H9 (cell line): Measurements from ENCODE around the gene SNRPB2. TPM values are rescaled to one million over a fixed set of nuclear protein-coding genes. Genes with fewer than 3 reads are reported as not detected.

Source experiments
- DNase-seq: peaks from one replicate; pipeline ENCODE4 v3.0.0-alpha.2; 2017
- H2AFZ ChIP-seq: one replicate; pipeline ENCODE4 v1.6.1; 2013; ENCODE audit warnings: mild to moderate bottlenecking, low read length, control low read depth, moderate library complexity
- H2AK5ac ChIP-seq: 2 replicates; pipeline ENCODE4 v1.6.1; 2013; ENCODE audit warnings: low read length, control low read depth, mixed read lengths; ENCODE audit not compliant: insufficient read length
- H2BK120ac ChIP-seq: one replicate; pipeline ENCODE4 v1.6.1; 2013; ENCODE audit warnings: low read depth, mild to moderate bottlenecking, low read length, control low read depth, inconsistent platforms; ENCODE audit not compliant: poor library complexity, severe bottlenecking
- H2BK12ac ChIP-seq: 2 replicates; pipeline ENCODE4 v1.6.1; 2013; ENCODE audit warnings: low read length, control low read depth, mixed read lengths, low read depth; ENCODE audit not compliant: insufficient read length
- H2BK15ac ChIP-seq: 2 replicates; pipeline ENCODE4 v1.6.1; 2013; ENCODE audit warnings: low read depth, low read length, control low read depth
- H2BK20ac ChIP-seq: one replicate; pipeline ENCODE4 v1.6.1; 2013; ENCODE audit warnings: low read depth, mild to moderate bottlenecking, low read length, control low read depth, inconsistent platforms; ENCODE audit not compliant: poor library complexity, severe bottlenecking
- H2BK5ac ChIP-seq: 2 replicates; pipeline ENCODE4 v1.6.1; 2013; ENCODE audit warnings: low read length, control low read depth, mixed read lengths; ENCODE audit not compliant: insufficient read length
- H3K14ac ChIP-seq: 2 replicates; pipeline ENCODE4 v1.6.1; 2013; ENCODE audit warnings: low read length, control low read depth; ENCODE audit not compliant: insufficient read depth
- H3K18ac ChIP-seq: 2 replicates; pipeline ENCODE4 v1.6.1; 2013; ENCODE audit warnings: low read depth, mild to moderate bottlenecking, mixed read lengths, low read length, control low read depth; ENCODE audit not compliant: insufficient read length
- H3K23ac ChIP-seq: 2 replicates; pipeline ENCODE4 v1.6.1; 2013; ENCODE audit warnings: low read length, control low read depth, mixed read lengths, low read depth; ENCODE audit not compliant: insufficient read length
- H3K23me2 ChIP-seq: 2 replicates; pipeline ENCODE4 v1.6.1; 2013; ENCODE audit warnings: low read depth, mild to moderate bottlenecking, mixed read lengths, low read length, control low read depth; ENCODE audit not compliant: insufficient read length, poor library complexity, severe bottlenecking
- H3K27ac ChIP-seq: 2 replicates; pipeline ENCODE4 v1.5.1; 2013; ENCODE audit warnings: low read length, control low read depth, mixed read lengths, low read depth; ENCODE audit not compliant: insufficient read length
- H3K27me3 ChIP-seq: 2 replicates; pipeline ENCODE4 v1.6.1; 2013; ENCODE audit warnings: low read length, control low read depth, inconsistent platforms; ENCODE audit not compliant: insufficient read depth
- H3K4ac ChIP-seq: 2 replicates; pipeline ENCODE4 v1.6.1; 2013; ENCODE audit warnings: low read depth, mild to moderate bottlenecking, control low read depth, inconsistent platforms, low read length, moderate library complexity
- H3K4me1 ChIP-seq: 2 replicates; pipeline ENCODE4 v1.6.1; 2013; ENCODE audit warnings: low read length, control low read depth, inconsistent platforms; ENCODE audit not compliant: insufficient read depth
- H3K4me2 ChIP-seq: 2 replicates; pipeline ENCODE4 v1.6.1; 2013; ENCODE audit warnings: low read length, control low read depth, mixed read lengths; ENCODE audit not compliant: insufficient read length, insufficient read depth
- H3K56ac ChIP-seq: 2 replicates; pipeline ENCODE4 v1.6.1; 2013; ENCODE audit warnings: low read depth, mild to moderate bottlenecking, mixed read lengths, low read length, control low read depth; ENCODE audit not compliant: insufficient read length
- H3K79me1 ChIP-seq: 2 replicates; pipeline ENCODE4 v1.6.1; 2013; ENCODE audit warnings: low read depth, mild to moderate bottlenecking, moderate library complexity, low read length, control low read depth, inconsistent platforms; ENCODE audit not compliant: insufficient read depth, poor library complexity, severe bottlenecking
- H3K79me2 ChIP-seq: 2 replicates; pipeline ENCODE4 v1.6.1; 2013; ENCODE audit warnings: low read length, control low read depth, inconsistent platforms; ENCODE audit not compliant: insufficient read depth
- H3K9ac ChIP-seq: 2 replicates; pipeline ENCODE4 v1.6.1; 2013; ENCODE audit warnings: low read length, control low read depth, mixed read lengths; ENCODE audit not compliant: insufficient read length; ENCODE audit errors: extremely low read depth
- H3K9me3 ChIP-seq: one replicate; pipeline ENCODE4 v1.6.1; 2013; ENCODE audit warnings: low read depth, low read length, inconsistent platforms; ENCODE audit not compliant: control insufficient read depth
- H3T11ph ChIP-seq: one replicate; pipeline ENCODE4 v1.6.1; 2013; ENCODE audit warnings: mild to moderate bottlenecking, low read length, control low read depth, inconsistent platforms
- H4K20me1 ChIP-seq: one replicate; pipeline ENCODE4 v1.6.1; 2013; ENCODE audit not compliant: control insufficient read depth, insufficient read length, insufficient read depth
- H4K5ac ChIP-seq: 2 replicates; pipeline ENCODE4 v1.6.1; 2013; ENCODE audit warnings: low read depth, mild to moderate bottlenecking, mixed read lengths, low read length, control low read depth; ENCODE audit not compliant: insufficient read length
- H4K8ac ChIP-seq: replicated peaks from 2 replicates; pipeline ENCODE4 v1.6.1; 2013; ENCODE audit warnings: low read length, control low read depth, mixed read lengths, low read depth; ENCODE audit not compliant: insufficient read length
- H4K91ac ChIP-seq: 2 replicates; pipeline ENCODE4 v1.6.1; 2013; ENCODE audit warnings: low read depth, mild to moderate bottlenecking, moderate library complexity, mixed read lengths, low read length, control low read depth; ENCODE audit not compliant: insufficient read length
- H3K27ac Mint-ChIP-seq, 3 experiments: 2 replicates in 2 of 3; 3 replicates in 1 of 3; pipeline ENCODE4 v1.8.0; 2020 to 2021; ENCODE audit warnings: mixed read lengths in 3 of 3, mild to moderate bottlenecking in 1 of 3, moderate library complexity in 1 of 3
- H3K27me3 Mint-ChIP-seq: 2 replicates; pipeline ENCODE4 v1.8.0; 2021; ENCODE audit warnings: low read depth, mild to moderate bottlenecking, moderate library complexity, mixed read lengths
- H3K36me3 Mint-ChIP-seq, 3 experiments: 2 replicates in 2 of 3; 3 replicates in 1 of 3; pipeline ENCODE4 v1.8.0; 2020 to 2021; ENCODE audit warnings: low read depth in 3 of 3, mixed read lengths in 3 of 3; ENCODE audit not compliant: insufficient read depth in 1 of 3
- H3K4me1 Mint-ChIP-seq, 2 experiments: 2 replicates each; pipeline ENCODE4 v1.8.0; 2020; ENCODE audit warnings: mixed read lengths in 2 of 2
- H3K4me3 Mint-ChIP-seq, 2 experiments: 2 replicates in 1 of 2; 3 replicates in 1 of 2; pipeline ENCODE4 v1.8.0; 2020 to 2021; ENCODE audit warnings: mild to moderate bottlenecking in 2 of 2, mixed read lengths in 2 of 2, moderate library complexity in 1 of 2
- H3K9me3 Mint-ChIP-seq, 2 experiments: 2 replicates in 1 of 2; 3 replicates in 1 of 2; pipeline ENCODE4 v1.8.0; 2020; ENCODE audit warnings: mild to moderate bottlenecking in 2 of 2, mixed read lengths in 2 of 2, moderate library complexity in 1 of 2
- CTCF ChIP-seq: fragments of 200-600 bp; sonication (generic); conservative IDR thresholded peaks from 3 replicates; pipeline ENCODE4 v1.8.0; 2021; ENCODE audit warnings: antibody characterized with exemption, mild to moderate bottlenecking
- total RNA-seq: library from RNA; stranded (reverse); gene quantifications from 2 replicates; pipeline ENCODE4 v1.2.1, GENCODE V29; 2021

SNRPB2 gene
- total RNA-seq, 1 experiment from 2014 or later: 93.2 TPM

- H2BK120ac ChIP-seq: no peak overlapping the region
- H2BK20ac ChIP-seq: no peak overlapping the region
- no peaks in the 10 kb centered on the region for H3K27me3 ChIP-seq
- H3K14ac ChIP-seq: no peak overlapping the region
- no peak overlapping the region for H2AFZ ChIP-seq
- no peak overlapping the region for H2BK12ac ChIP-seq
- H3K4ac ChIP-seq: no peak overlapping the region
- no peaks in the 10 kb centered on the region for H3K23me2 ChIP-seq
- H2BK5ac ChIP-seq: no peak overlapping the region
- H2BK15ac ChIP-seq: no peak overlapping the region
- no peak overlapping the region for H3K23ac ChIP-seq
- Mint-ChIP-seq H3K4me3 (no peak overlapping the region), H3K4me1 (no peaks in the 10 kb centered on the region), H3K9me3 (no peaks in the 10 kb centered on the region), H3K27me3 (peaks cover 2% of the 10 kb centered on the region), H3K27ac (no peak overlapping the region), H3K36me3 (no peaks in the 10 kb centered on the region)
- H4K5ac ChIP-seq: no peak overlapping the region
- no peak overlapping the region for H4K91ac ChIP-seq
- no peak overlapping the region for H3K4me2 ChIP-seq
- no peak overlapping the region for H3K18ac ChIP-seq
- no peak for TF ChIP-seq CTCF
- no peak for DNase-seq
- no peaks in the 10 kb centered on the region for H4K20me1 ChIP-seq
- H3K9me3 ChIP-seq: no peaks in the 10 kb centered on the region
- no peak overlapping the region for H3K27ac ChIP-seq
- H3K56ac ChIP-seq: no peak overlapping the region
- no peak overlapping the region for H3T11ph ChIP-seq
- no peaks in the 10 kb centered on the region for H3K79me1 ChIP-seq
- no peaks in the 10 kb centered on the region for H3K79me2 ChIP-seq
- no peak overlapping the region for H4K8ac ChIP-seq
- no peaks in the 10 kb centered on the region for H3K4me1 ChIP-seq
- no peak overlapping the region for H3K9ac ChIP-seq
- no peak overlapping the region for H2AK5ac ChIP-seq
Measured at GRCh38 chr20:16692442-16692841, 37.4 kb upstream of the SNRPB2 start.
